B cell (primary cell): ENCODE data around the gene ASXL2. TPM values are rescaled to one million over a fixed set of nuclear protein-coding genes. Genes with fewer than 3 reads are reported as not detected.

ENCODE experiments used
- ATAC-seq: fragments of 200-7000 bp; cut with Tn5 transposase; one replicate; pipeline ENCODE4 v1.10.0; 2021; ENCODE audit warnings: low read depth, mild to moderate bottlenecking, moderate number of reproducible peaks, moderate library complexity
- CTCF ChIA-PET: fragments of 350-600 bp; sonication (Branson Sonifier 250); formaldehyde crosslinking; loops from one replicate; lab custom pipeline; 2021; ENCODE audit warnings: antibody characterized with exemption, inconsistent platforms; lab: Charles Lee
- POLR2A ChIA-PET: fragments of 350-600 bp; sonication (Branson Sonifier 250); formaldehyde crosslinking; loops from one replicate; lab custom pipeline; 2021; ENCODE audit warnings: antibody characterized with exemption; lab: Charles Lee
- DNase-seq: peaks from one replicate; pipeline ENCODE4 v3.0.0; 2013
- H2AFZ ChIP-seq: 2 replicates; pipeline ENCODE4 v1.6.1; 2012; ENCODE audit warnings: mild to moderate bottlenecking, low read depth, low read length; ENCODE audit not compliant: insufficient read depth, poor library complexity, severe bottlenecking
- H3K27ac ChIP-seq, 2 donors: 1 replicate in 1 of 2; 2 replicates in 1 of 2; pipeline ENCODE4 v1.5.1; 2012 to 2013; ENCODE audit warnings: low read length in 2 of 2, mild to moderate bottlenecking in 2 of 2, moderate library complexity in 1 of 2
- H3K27me3 ChIP-seq, 4 experiments: fragments of 200-600 bp in 1 of 4; sonication (generic) in 1 of 4; replicated peaks in 1 of 4; 1 replicate in 2 of 4; 2 replicates in 2 of 4; pipeline versions ENCODE4 v1.6.1 to v1.7.0; 2013 to 2016; ENCODE audit warnings: low read length in 3 of 4, mild to moderate bottlenecking in 2 of 4, mixed read lengths in 1 of 4, moderate library complexity in 1 of 4; ENCODE audit not compliant: insufficient read depth in 4 of 4, control insufficient read depth in 3 of 4; ENCODE audit errors: control extremely low read depth in 1 of 4
- H3K36me3 ChIP-seq, 2 experiments: replicated peaks in 1 of 2; 1 replicate in 1 of 2; 2 replicates in 1 of 2; pipeline versions ENCODE4 v1.6.1 to v1.7.1; 2013; ENCODE audit warnings: low read length in 1 of 2; ENCODE audit not compliant: insufficient read depth in 2 of 2, control insufficient read depth in 1 of 2; ENCODE audit errors: control extremely low read depth in 1 of 2, extremely low read depth in 1 of 2
- H3K4me1 ChIP-seq, 2 donors: fragments of 200-600 bp in 1 of 2; sonication (generic) in 1 of 2; 1 replicate in 1 of 2; 2 replicates in 1 of 2; pipeline versions ENCODE4 v1.5.1 to v1.6.1; 2013 to 2017; ENCODE audit warnings: low read length in 2 of 2; ENCODE audit not compliant: control insufficient read depth in 2 of 2, insufficient read depth in 2 of 2
- H3K4me2 ChIP-seq: replicated peaks from 2 replicates; pipeline ENCODE3; 2012; ENCODE audit warnings: mild to moderate bottlenecking, low read depth, low read length; ENCODE audit not compliant: poor library complexity, severe bottlenecking
- H3K4me3 ChIP-seq, 5 experiments: fragments of 200-600 bp in 1 of 5; sonication (generic) in 1 of 5; 1 replicate in 3 of 5; 2 replicates in 2 of 5; pipeline versions ENCODE4 v1.5.1 to v1.7.0; 2011 to 2016; ENCODE audit warnings: low read length in 4 of 5, mild to moderate bottlenecking in 4 of 5, low read depth in 2 of 5, control low read depth in 1 of 5, moderate library complexity in 1 of 5; ENCODE audit not compliant: insufficient read depth in 1 of 5; ENCODE audit errors: control extremely low read depth in 1 of 5, extremely low read depth in 1 of 5
- H3K79me2 ChIP-seq: fragments of 200-600 bp; sonication (generic); one replicate; pipeline ENCODE4 v1.6.0; 2016; ENCODE audit warnings: low read length; ENCODE audit not compliant: control insufficient read depth, insufficient read depth
- H3K9ac ChIP-seq: fragments of 200-600 bp; sonication (generic); 2 replicates; pipeline ENCODE4 v1.6.1; 2017; ENCODE audit warnings: mild to moderate bottlenecking, low read length, moderate library complexity
- H3K9me3 ChIP-seq, 3 donors: one replicate each; pipeline versions ENCODE4 v1.6.1 to v1.7.1; 2013; ENCODE audit warnings: low read length in 2 of 3; ENCODE audit not compliant: control insufficient read depth in 2 of 3, insufficient read depth in 1 of 3; ENCODE audit errors: control extremely low read depth in 1 of 3
- H4K20me1 ChIP-seq: 2 replicates; pipeline ENCODE4 v1.6.0; 2012; ENCODE audit warnings: mild to moderate bottlenecking, low read length; ENCODE audit not compliant: insufficient read depth, control insufficient read depth, poor library complexity, severe bottlenecking
- H3K27ac Mint-ChIP-seq: one replicate; pipeline ENCODE4 v1.8.0; 2021; ENCODE audit warnings: mixed read lengths
- H3K27me3 Mint-ChIP-seq: one replicate; pipeline ENCODE4 v1.8.0; 2021; ENCODE audit warnings: mixed read lengths
- H3K4me1 Mint-ChIP-seq: one replicate; pipeline ENCODE4 v1.8.0; 2021; ENCODE audit warnings: mixed read lengths
- H3K4me3 Mint-ChIP-seq: one replicate; pipeline ENCODE4 v1.8.0; 2021; ENCODE audit warnings: mixed read lengths
- H3K9me3 Mint-ChIP-seq: one replicate; pipeline ENCODE4 v1.8.0; 2022; ENCODE audit warnings: mixed read lengths; ENCODE audit not compliant: insufficient read depth
- CTCF ChIP-seq: fragments of 200-600 bp; IDR thresholded peaks from one replicate; pipeline ENCODE4 v1.8.0; 2022; ENCODE audit warnings: antibody characterized with exemption, mild to moderate bottlenecking
- EZH2 ChIP-seq: IDR thresholded peaks from 2 replicates; pipeline ENCODE4 v1.6.1; 2012; ENCODE audit warnings: borderline replicate concordance, low read depth, mild to moderate bottlenecking, moderate library complexity, low read length; ENCODE audit not compliant: insufficient read depth, poor library complexity, severe bottlenecking
- WGBS: methylation state at CpG from one replicate; pipeline ENCODE4 v1.1.5; 2013; ENCODE audit warnings: missing lambda C conversion rate; ENCODE audit not compliant: insufficient coverage; 5-methylcytosine and 5-hydroxymethylcytosine counted together
- intact Hi-C: fragments of 100-400 bp; cut with micrococcal nuclease; formaldehyde crosslinking; loops from one replicate; pipeline ENCODE4 v1.10.0; 2022
- polyA plus RNA-seq: library from polyadenylated mRNA; depleted of rRNA; stranded (reverse); fragments of >200 nt; gene quantifications from 2 replicates; pipeline ENCODE4 v1.2.3, GENCODE V29; 2012
- total RNA-seq, 2 donors: library from RNA; stranded (reverse); fragments of 120-200 nt in 1 of 2; gene quantifications; 1 replicate in 1 of 2; 2 replicates in 1 of 2; pipeline versions ENCODE4 v1.2.3 to v1.2.4, GENCODE V29; 2013 to 2022

The ASXL2 gene
- total and polyA plus RNA-seq, 2 donors (not counting 1 experiment from before 2014, with no cell fraction given) = 7.6 to 55.0 TPM

GRCh38 chr2:25905126-25905525 is 26.8 kb upstream of the ASXL2 start:
- Histone ChIP-seq H4K20me1 (no peaks in the 10 kb centered on the region), H2AFZ (no peak overlapping the region), H3K4me2 (no peak overlapping the region), H3K9me3 (no peaks in the 10 kb centered on the region), H3K79me2 (no peaks in the 10 kb centered on the region), H3K27me3 (no peaks in the 10 kb centered on the region), H3K9ac (no peak overlapping the region), H3K36me3 (no peaks in the 10 kb centered on the region), H3K4me3 (no peak overlapping the region), H3K27ac (no peak overlapping the region), H3K4me1 (no peaks in the 10 kb centered on the region)
- POLR2A ChIA-PET = no interaction called here
- DNase-seq (no peak), ATAC-seq (no peak)
- intact Hi-C loops = no loop called here
- CTCF ChIA-PET = no interaction called here
- no peaks in the 10 kb centered on the region for H3K9me3 Mint-ChIP-seq
- H3K27ac Mint-ChIP-seq = no peak overlapping the region
- H3K4me3 Mint-ChIP-seq = no peak overlapping the region
- 100% methylated on average over 1 of the region's 2 CpGs for WGBS
- no peak for TF ChIP-seq EZH2
- TF ChIP-seq CTCF = no peak
- H3K27me3 Mint-ChIP-seq = peaks cover 7% of the 10 kb centered on the region
- no peaks in the 10 kb centered on the region for H3K4me1 Mint-ChIP-seq

- DNase-seq (no peak), ATAC-seq (no peak)
- CTCF ChIA-PET = interaction anchor here (1.5 kb wide), 1 partner anchor 88 kb away, joined by 3 read pairs; no protein-coding TSS in a partner anchor
- no peaks in the 10 kb centered on the region for H3K79me2 ChIP-seq
- WGBS = 93% methylated on average over 3 of the region's 5 CpGs
- Mint-ChIP-seq H3K9me3 (no peaks in the 10 kb centered on the region), H3K4me1 (peaks cover 4% of the 10 kb centered on the region), H3K27ac (no peak overlapping the region), H3K27me3 (peaks cover 7% of the 10 kb centered on the region), H3K4me3 (no peak overlapping the region)
- no peak overlapping the region for H3K4me3 ChIP-seq
- no peak overlapping the region for H3K27ac ChIP-seq
- intact Hi-C loops = no loop called here
- H3K36me3 ChIP-seq = no peaks in the 10 kb centered on the region
- no peak overlapping the region for H3K4me2 ChIP-seq
- no peaks in the 10 kb centered on the region for H3K9me3 ChIP-seq
- TF ChIP-seq EZH2 (no peak), CTCF (no peak)
- H3K27me3 ChIP-seq = no peaks in the 10 kb centered on the region
- no peaks in the 10 kb centered on the region for H4K20me1 ChIP-seq
- no peak overlapping the region for H3K9ac ChIP-seq
- no peak overlapping the region for H2AFZ ChIP-seq
- POLR2A ChIA-PET = no interaction called here
- H3K4me1 ChIP-seq = no peaks in the 10 kb centered on the region
Observed at GRCh38 chr2:25903216-25903776, 25.0 kb upstream of the ASXL2 start.
